ENCODE results near the gene RPL34. TPM values are rescaled to one million over a fixed set of nuclear protein-coding genes. Genes with fewer than 3 reads are reported as not detected.
"Not testable (repeated sequence)": the region's sequence is repeated elsewhere in the genome, so short reads cannot be mapped to it uniquely, and the experiment has no call there.

Gene RPL34
- 1,000 to 10,000 TPM; 1,397 to 1,421 TPM for total RNA-seq

DNA sequence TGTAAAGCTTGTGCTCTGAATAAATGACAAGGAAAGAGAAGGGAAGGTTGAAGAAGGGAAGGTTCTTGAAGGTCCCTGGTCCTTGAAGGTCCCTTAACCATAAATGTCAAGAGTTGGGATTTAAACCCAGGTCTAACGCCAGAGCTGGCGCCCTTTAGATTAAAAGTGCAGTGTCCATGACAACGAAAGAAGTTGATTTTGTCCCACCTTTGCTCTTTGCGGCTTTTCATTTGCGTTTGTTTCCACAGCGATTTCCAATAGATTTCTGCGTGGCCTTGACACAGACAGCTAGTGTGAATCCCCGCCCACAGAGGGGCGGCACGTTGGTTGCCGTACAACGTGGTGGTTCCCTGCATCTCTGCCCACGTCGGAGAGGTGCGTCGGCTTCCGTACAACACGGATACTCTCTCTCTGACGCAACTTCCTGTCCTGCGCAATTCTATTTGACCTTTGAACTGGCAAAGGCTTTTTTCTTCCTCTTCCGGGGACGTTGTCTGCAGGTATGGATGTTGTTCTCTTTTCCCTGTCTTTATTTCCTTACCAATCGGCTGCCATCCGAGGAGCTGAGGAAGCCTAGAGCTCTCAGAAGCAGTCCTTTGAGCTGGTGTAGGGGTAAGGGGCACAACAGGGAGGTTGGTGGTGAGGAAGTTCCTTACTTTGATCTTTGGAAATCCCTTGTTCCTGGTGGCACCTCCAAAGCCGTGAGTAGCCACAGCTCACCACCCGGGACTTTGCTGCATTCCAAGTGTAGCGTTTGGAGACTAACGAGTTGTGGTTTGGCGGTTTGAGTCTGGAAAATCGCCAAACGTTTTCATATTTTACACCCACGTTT, at the start of gene RPL34:
TSS of gene RPL34 (plus strand) at position 476 of the 832 bp plus-strand sequence. CDS start 1,384 bp downstream, outside the sequence.
- ChIA-PET CTCF (no interaction called here), POLR2A (interaction anchor here (0.6 to 1.7 kb wide), 2 partner anchors 61 to 900 kb away, joined by 4 read pairs; partner anchors contain the start of gene PAPSS1)

GRCh38 chr4:108570993-108571569, 49.3 kb upstream of the RPL34 start:
- ChIA-PET POLR2A (no interaction called here), CTCF (interaction anchor here (2.5 to 4.9 kb wide), 2 partner anchors 11 to 552 kb away, joined by 12 to 28 read pairs; no protein-coding TSS in a partner anchor)

- CTCF ChIA-PET, result interaction anchor here (1.3 to 4.9 kb wide), 2 partner anchors 8 to 555 kb away, joined by 3 to 28 read pairs; no protein-coding TSS in a partner anchor
- POLR2A ChIA-PET, result no interaction called here
These were observed 46.0 kb upstream of the RPL34 start for GRCh38 chr4:108574402-108574801.

DNA sequence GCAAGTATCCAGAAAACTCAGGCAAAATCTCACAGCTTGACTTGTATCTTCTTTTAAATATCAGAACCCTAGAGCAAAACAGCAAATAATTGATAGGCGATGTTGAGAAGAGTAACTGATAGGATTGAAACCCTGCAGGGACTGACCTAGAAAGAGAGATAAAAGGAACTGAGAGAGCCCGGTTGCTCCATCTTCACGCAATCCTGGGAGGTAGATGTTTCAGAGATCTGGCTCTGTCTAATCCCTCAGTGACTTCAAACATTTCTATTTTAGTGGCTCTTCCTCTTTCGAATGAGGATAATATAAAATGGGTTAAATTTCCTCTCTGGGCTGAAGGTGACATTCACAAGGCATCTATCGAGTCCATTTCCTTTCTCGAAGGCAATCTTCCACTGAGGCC, 39.3 kb upstream of the RPL34 start:
- ChIA-PET POLR2A (no interaction called here), CTCF (interaction anchor here (2.8 kb wide), 1 partner anchor 9 kb away, joined by 12 read pairs; no protein-coding TSS in a partner anchor)

DNA sequence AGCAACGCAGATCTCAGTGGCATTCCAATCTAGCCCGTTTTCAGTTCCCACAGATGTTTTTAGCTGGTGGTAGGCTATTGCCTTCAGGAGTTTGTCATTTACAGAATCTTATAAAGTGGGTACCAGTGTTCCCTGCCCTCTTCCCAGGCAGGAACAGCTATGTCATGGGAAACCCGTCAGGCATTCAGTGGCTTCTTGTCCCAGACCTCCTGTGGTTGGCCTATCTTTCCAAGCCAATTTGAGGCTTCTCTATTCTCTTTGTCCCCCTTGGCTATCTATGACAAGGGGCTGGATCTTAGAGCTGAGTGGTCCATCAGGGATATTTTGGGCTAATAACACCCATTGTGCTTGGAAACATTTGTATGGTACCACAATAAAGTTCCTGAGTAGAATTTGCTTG, 33.6 kb upstream of the RPL34 start:
- ChIA-PET POLR2A (no interaction called here), CTCF (no interaction called here)

- CTCF ChIA-PET, result no interaction called here
- POLR2A ChIA-PET, result no interaction called here
These were observed 31.5 kb upstream of the RPL34 start for GRCh38 chr4:108588878-108589277.

DNA sequence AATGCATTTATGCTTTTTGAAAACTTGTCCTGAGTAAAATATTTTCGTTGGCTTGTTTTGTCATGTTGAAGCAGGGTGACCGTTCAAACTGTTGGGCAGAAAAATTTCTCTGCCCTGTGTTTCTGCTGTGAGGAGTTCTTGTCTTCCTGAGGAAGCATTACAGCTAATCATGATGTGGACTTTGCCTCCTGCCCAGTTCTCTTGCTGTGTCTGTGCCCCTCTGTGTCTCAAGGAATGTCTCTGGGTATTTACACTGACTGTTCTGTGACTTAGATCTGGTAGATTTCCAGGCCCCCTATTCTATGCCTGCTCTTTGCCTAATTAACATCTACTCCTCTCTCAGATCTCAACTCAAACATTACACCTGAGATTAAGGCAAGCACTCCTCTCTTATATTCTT, 30.4 kb upstream of the RPL34 start:
- CTCF ChIA-PET, result interaction anchor here (0.7 kb wide), 1 partner anchor 18 kb away, joined by 3 read pairs; no protein-coding TSS in a partner anchor
- POLR2A ChIA-PET, result no interaction called here

- ChIA-PET POLR2A (no interaction called here), CTCF (no interaction called here)
These were observed 29.6 kb upstream of the RPL34 start for GRCh38 chr4:108590776-108591175.

DNA sequence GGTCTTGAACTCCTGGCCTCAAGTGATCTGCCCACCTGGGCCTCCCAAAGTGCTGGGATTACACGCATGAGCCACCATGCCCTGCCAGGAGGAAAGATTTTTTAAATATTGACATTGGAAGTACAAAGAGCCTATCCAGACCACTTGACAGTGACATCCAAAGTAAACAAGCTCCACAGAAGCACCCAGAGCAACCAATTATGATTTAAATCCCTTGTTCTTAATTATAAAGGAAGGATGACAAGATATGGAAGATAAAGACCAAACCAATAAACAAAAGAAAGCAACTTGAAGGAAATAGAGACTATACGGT, 27.7 kb upstream of the RPL34 start:
- ChIA-PET CTCF (interaction anchor here (1.5 kb wide), 1 partner anchor 20 kb away, joined by 4 read pairs; no protein-coding TSS in a partner anchor), POLR2A (interaction anchor here (0.6 kb wide), 1 partner anchor 10 kb away, joined by 3 read pairs; no protein-coding TSS in a partner anchor)

GRCh38 chr4:108594296-108594695, 26.1 kb upstream of the RPL34 start:
- CTCF ChIA-PET, POLR2A ChIA-PET: not testable (repeated sequence)

GRCh38 chr4:108596344-108596743, 24.0 kb upstream of the RPL34 start:
- ChIA-PET POLR2A (interaction anchor here (0.7 kb wide), 1 partner anchor 23 kb away, joined by 3 read pairs; no protein-coding TSS in a partner anchor), CTCF (no interaction called here)

GRCh38 chr4:108601106-108601505, 19.3 kb upstream of the RPL34 start:
- ChIA-PET POLR2A (no interaction called here), CTCF (no interaction called here)

DNA sequence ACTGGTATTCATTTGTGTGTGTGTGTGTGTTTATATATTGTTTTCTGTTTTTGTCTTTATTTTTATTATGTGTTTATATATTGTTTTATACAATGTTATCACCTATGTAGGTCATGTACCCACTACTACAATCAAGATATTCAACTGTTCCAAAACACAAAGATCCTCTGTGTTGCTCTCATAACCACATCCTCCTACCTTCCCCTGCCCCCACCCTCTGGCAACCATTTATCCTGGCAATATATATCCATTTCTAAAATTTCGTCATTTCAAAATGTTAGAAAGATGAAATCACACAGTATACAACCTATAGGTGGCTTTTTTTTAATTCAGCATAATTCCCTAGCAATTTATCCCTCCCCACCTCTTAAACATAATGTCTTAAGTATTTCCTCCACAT, 18.8 kb upstream of the RPL34 start:
- CTCF ChIA-PET, result no interaction called here
- POLR2A ChIA-PET, result no interaction called here

- ChIA-PET POLR2A (interaction anchor here (0.6 kb wide), 1 partner anchor 10 kb away, joined by 3 read pairs; no protein-coding TSS in a partner anchor), CTCF (no interaction called here)
These were observed 18.2 kb upstream of the RPL34 start for GRCh38 chr4:108602163-108602562.

DNA sequence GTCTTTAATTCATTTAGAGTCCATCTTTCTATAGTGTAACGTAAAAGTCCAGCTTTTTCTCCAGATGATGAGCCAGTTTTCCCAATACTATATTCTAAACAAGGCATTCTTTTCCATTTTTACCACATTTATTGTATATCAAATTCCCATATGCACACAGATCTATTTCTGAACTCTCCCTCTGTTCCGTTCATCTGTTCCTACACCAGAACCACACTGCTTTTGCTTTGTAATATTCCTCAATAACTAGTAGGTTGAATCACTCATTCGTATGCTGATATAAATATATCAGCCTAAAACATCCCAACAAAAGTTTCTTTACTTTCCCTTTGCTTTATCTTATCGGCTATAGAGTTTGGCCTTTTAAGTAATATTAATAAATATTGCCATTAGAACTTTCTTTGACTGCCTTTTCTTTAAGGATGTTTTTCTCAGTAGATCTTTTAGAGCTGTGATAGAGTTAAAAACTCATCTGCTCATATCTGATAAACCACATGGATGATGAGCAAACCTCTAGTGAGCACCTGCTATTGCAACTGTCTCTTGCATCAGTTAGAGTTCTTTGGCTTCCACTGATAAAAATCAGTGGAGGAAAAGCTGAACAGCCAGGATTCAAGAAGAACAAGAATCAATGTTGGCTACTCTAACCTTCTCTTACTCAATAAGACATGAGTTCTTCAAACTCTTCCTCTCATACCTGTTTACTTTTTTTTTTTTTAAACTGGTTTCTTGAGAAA, 13.1 kb upstream of the RPL34 start:
- POLR2A ChIA-PET, result no interaction called here
- CTCF ChIA-PET, result interaction anchor here (1.7 kb wide), 1 partner anchor 588 kb away, joined by 3 read pairs; no protein-coding TSS in a partner anchor

DNA sequence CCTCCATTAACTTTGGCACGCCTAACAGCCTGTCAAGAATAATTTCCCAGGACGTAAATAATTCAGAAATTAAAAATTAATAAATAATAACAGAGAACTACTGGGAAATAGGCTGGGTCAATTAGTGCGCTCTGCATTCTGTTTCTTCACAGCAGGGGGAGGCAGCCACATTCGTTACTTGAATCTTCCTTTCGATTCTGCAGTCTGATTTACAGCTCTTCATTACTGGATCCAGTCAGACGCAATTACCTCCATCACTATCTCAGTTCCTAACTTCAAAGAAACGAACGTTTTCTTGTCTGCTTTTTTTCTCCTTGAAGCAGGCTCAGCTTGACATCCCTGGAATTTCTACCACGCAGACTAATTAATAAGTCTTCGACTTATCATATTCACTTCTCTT, 9.0 kb upstream of the RPL34 start:
- POLR2A ChIA-PET, result no interaction called here

GRCh38 chr4:108612365-108612764, 8.0 kb upstream of the RPL34 start:
- ChIA-PET CTCF (no interaction called here), POLR2A (no interaction called here)

More for the DNA sequence above, 9.0 kb upstream of the RPL34 start:
- CTCF ChIA-PET, result no interaction called here

DNA sequence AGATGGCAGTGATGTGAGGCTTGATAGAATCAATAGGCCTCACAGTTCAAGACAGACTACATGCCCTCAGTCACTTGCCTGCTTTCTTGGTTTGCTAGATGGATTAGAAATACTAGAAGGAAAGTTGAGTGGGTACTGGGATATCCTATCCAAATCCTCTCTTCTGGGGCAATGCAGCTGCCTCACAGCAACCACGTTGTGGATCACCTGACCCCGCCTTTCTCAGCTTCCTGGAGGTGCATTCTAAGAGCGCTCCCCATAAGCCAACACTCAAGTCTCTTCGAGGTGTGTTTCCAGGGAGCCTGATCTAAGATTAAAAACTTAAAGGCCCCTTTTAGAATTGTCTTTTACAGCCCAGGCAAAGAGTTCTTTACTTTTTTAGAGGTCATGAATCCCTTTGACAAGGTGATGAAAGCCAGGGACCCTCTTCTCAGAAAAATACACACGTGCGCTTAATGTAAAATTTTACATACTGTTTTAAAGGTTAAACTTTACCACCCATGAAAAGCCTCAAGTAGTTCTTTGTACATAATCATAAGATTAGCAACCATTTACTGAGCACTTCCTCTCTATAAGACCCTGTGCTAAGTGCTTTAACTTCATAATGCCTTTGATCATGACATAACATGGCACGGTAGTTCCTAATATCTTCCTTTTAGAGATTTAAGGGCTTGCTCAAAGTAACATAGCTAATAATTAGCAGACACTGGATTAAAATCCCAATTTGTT, 840 bp upstream of the RPL34 start:
- ChIA-PET CTCF (no interaction called here), POLR2A (interaction anchor here (0.6 to 1.7 kb wide), 3 partner anchors 23 to 899 kb away, joined by 3 to 4 read pairs (median 4); partner anchors contain the start of gene PAPSS1)

All from activated CD8-positive, alpha-beta memory T cell treated with anti-CD3 and anti-CD28 coated beads for 36 hours (primary cell).